PFSK-1 (cell line): ENCODE data around the gene ANKRD6.

Source experiments
- FOXP2 ChIP-seq: optimal IDR thresholded peaks from 2 replicates; pipeline ENCODE3; 2011; ENCODE audit warnings: borderline replicate concordance, control low read depth, inconsistent platforms; ENCODE audit not compliant: insufficient read depth; ENCODE audit errors: extremely low read length, extremely low read depth
- POLR2AphosphoS5 ChIP-seq: IDR thresholded peaks from 2 replicates; pipeline ENCODE4 v1.6.1; 2012; ENCODE audit warnings: low read depth, mild to moderate bottlenecking, control low read depth, low read length, moderate library complexity
- SIN3A ChIP-seq: IDR thresholded peaks from 2 replicates; pipeline ENCODE4 v1.6.1; 2012; ENCODE audit warnings: mild to moderate bottlenecking, low read length, moderate library complexity, borderline replicate concordance; ENCODE audit not compliant: insufficient read depth
- TAF1 ChIP-seq: IDR thresholded peaks from 2 replicates; pipeline ENCODE4 v1.6.1; 2012; ENCODE audit warnings: low read length, control low read depth, borderline replicate concordance; ENCODE audit not compliant: insufficient read depth
- TF ChIP-seq, protein P1 (sequence below), 2 experiments: IDR thresholded peaks; 2 replicates each; pipeline versions ENCODE4 v1.6.1 to v1.8.0; 2011 to 2012; ENCODE audit warnings: low read depth in 2 of 2, low read length in 2 of 2, control low read depth in 1 of 2, inconsistent platforms in 1 of 2, mild to moderate bottlenecking in 1 of 2, moderate library complexity in 1 of 2; ENCODE audit not compliant: insufficient read depth in 1 of 2

The ANKRD6 gene

GRCh38 chr6:89630488-89630887, 197.5 kb downstream of the ANKRD6 start:
- TF ChIP-seq POLR2AphosphoS5 (no peak), TAF1 (no peak), SIN3A (no peak), FOXP2 (no peak)
- TF ChIP-seq, protein P1, sequence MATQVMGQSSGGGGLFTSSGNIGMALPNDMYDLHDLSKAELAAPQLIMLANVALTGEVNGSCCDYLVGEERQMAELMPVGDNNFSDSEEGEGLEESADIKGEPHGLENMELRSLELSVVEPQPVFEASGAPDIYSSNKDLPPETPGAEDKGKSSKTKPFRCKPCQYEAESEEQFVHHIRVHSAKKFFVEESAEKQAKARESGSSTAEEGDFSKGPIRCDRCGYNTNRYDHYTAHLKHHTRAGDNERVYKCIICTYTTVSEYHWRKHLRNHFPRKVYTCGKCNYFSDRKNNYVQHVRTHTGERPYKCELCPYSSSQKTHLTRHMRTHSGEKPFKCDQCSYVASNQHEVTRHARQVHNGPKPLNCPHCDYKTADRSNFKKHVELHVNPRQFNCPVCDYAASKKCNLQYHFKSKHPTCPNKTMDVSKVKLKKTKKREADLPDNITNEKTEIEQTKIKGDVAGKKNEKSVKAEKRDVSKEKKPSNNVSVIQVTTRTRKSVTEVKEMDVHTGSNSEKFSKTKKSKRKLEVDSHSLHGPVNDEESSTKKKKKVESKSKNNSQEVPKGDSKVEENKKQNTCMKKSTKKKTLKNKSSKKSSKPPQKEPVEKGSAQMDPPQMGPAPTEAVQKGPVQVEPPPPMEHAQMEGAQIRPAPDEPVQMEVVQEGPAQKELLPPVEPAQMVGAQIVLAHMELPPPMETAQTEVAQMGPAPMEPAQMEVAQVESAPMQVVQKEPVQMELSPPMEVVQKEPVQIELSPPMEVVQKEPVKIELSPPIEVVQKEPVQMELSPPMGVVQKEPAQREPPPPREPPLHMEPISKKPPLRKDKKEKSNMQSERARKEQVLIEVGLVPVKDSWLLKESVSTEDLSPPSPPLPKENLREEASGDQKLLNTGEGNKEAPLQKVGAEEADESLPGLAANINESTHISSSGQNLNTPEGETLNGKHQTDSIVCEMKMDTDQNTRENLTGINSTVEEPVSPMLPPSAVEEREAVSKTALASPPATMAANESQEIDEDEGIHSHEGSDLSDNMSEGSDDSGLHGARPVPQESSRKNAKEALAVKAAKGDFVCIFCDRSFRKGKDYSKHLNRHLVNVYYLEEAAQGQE (IDR thresholded peaks at IDR 0.05; ENCODE audit: insufficient read depth in 1 of 2, low read depth in 2 of 2, low read length in 2 of 2): no peak

DNA sequence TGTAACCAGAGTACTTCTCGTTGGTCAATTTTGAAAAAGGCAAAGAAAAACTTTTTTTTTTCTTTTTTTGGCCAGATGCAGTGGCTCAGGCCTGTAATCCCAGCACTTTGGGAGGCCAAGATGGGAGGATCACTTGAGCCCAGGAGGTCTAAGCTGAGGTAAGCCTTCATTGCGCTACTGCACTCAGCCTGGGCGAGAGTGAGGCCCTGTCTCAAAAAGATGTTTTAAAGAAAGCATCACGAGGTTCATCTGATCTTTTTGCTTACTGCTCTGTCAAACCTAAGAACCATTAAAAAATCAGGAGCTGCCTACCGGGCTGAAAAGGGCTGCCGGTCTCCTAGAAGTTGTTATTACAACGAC, 205.0 kb downstream of the ANKRD6 start:
- no peak for TF ChIP-seq TAF1

GRCh38 chr6:89638320-89639195, 205.6 kb downstream of the ANKRD6 start, which contains the start of gene LYRM2:
Gene LYRM2 (minus strand): TSS chr6:89638747. CDS start chr6:89638716, 31 bp downstream.
- TF ChIP-seq, protein P1 (IDR thresholded peaks at IDR 0.05; ENCODE audit: insufficient read depth in 1 of 2, low read depth in 2 of 2, low read length in 2 of 2): no peak
- TF ChIP-seq TAF1 (peak; percentile 29; the same call in 1 of the 2 replicates), POLR2AphosphoS5 (peak; percentile 97), SIN3A (peak; percentile 69; the same call in 1 of the 2 replicates), FOXP2 (no peak)

GRCh38 chr6:89640804-89641203, 207.9 kb downstream of the ANKRD6 start:
- TF ChIP-seq TAF1: no peak
- no peak for TF ChIP-seq FOXP2
- no peak for TF ChIP-seq SIN3A
- TF ChIP-seq, protein P1 (IDR thresholded peaks at IDR 0.05; ENCODE audit: insufficient read depth in 1 of 2, low read depth in 2 of 2, low read length in 2 of 2): no peak
- TF ChIP-seq POLR2AphosphoS5: no peak

DNA sequence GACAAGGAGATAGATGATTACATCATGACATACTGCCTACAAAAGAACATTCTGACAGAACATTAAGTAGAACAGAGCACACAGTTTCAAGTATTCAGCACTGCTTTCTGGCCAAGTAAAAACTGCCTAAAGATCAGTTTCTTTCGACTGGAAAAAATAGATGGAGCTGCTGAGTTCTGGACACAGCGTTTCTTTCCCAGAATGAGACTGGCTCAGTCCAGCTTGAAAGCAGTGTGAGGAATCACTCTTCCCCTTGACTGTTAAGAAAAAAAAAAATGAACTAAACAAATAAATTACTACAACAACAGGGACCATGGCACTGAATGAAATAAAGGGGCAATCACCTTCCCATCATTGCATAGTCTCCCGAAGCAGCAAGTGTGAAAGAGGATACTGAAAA, 210.0 kb downstream of the ANKRD6 start:
- TF ChIP-seq, protein P1 (IDR thresholded peaks at IDR 0.05; ENCODE audit: insufficient read depth in 1 of 2, low read depth in 2 of 2, low read length in 2 of 2): no peak
- TF ChIP-seq SIN3A: no peak
